SU-DHL-6 (cell line): ENCODE measurements around the gene SBSN.

Source experiments
- H2AFZ ChIP-seq: fragments of 200-600 bp; sonication (generic); 2 replicates; pipeline ENCODE4 v1.6.1; 2014; ENCODE audit warnings: low read depth, mild to moderate bottlenecking, moderate library complexity, mixed read lengths, antibody characterized with exemption, low read length; ENCODE audit not compliant: severe bottlenecking
- H3F3A ChIP-seq: fragments of 200-600 bp; shearing (Covaris generic); 2 replicates; pipeline ENCODE4 v1.6.0; 2016; ENCODE audit warnings: antibody characterized with exemption, mild to moderate bottlenecking; ENCODE audit not compliant: insufficient read depth
- H3K27ac ChIP-seq: fragments of 200-600 bp; sonication (generic); 2 replicates; pipeline ENCODE4 v1.5.1; 2016; ENCODE audit warnings: low read depth, mild to moderate bottlenecking, low read length, moderate library complexity, mixed read lengths
- H3K27me3 ChIP-seq: fragments of 200-600 bp; sonication (generic), shearing (Covaris generic); 2 replicates; pipeline ENCODE4 v1.6.0; 2014; ENCODE audit warnings: mild to moderate bottlenecking, low read length
- H3K36me3 ChIP-seq: fragments of 200-600 bp; sonication (generic); 2 replicates; pipeline ENCODE4 v1.6.1; 2014; ENCODE audit warnings: mild to moderate bottlenecking, low read length, mixed read lengths
- H3K4me2 ChIP-seq: fragments of 300-600, 200-600 bp; shearing (Covaris generic), sonication (generic); 2 replicates; pipeline ENCODE4 v1.6.0; 2014; ENCODE audit warnings: low read length, low read depth, mild to moderate bottlenecking; ENCODE audit not compliant: poor library complexity, severe bottlenecking
- H3K4me3 ChIP-seq: fragments of 200-600 bp; sonication (generic); 2 replicates; pipeline ENCODE4 v1.5.1; 2014; ENCODE audit warnings: antibody characterized with exemption, low read length, mild to moderate bottlenecking, mixed read lengths; ENCODE audit not compliant: insufficient read depth, poor library complexity, severe bottlenecking
- H3K79me2 ChIP-seq: fragments of 200-600 bp; sonication (generic); 2 replicates; pipeline ENCODE4 v1.6.1; 2014; ENCODE audit warnings: mild to moderate bottlenecking, low read length, moderate library complexity; ENCODE audit not compliant: insufficient read depth
- H3K9ac ChIP-seq: fragments of 200-600 bp; sonication (generic); 2 replicates; pipeline ENCODE4 v1.7.0; 2014; ENCODE audit warnings: mild to moderate bottlenecking, low read length
- H3K9me2 ChIP-seq: fragments of 200-600 bp; sonication (generic); replicated peaks from 2 replicates; pipeline ENCODE4 v1.6.1; 2014; ENCODE audit warnings: low read length; ENCODE audit not compliant: insufficient read depth
- H3K9me3 ChIP-seq: fragments of 200-600 bp; sonication (generic); 2 replicates; pipeline ENCODE4 v1.6.1; 2014; ENCODE audit warnings: low read length, mixed read lengths; ENCODE audit not compliant: insufficient read depth
- H4K20me1 ChIP-seq: fragments of 200-600 bp; sonication (generic); 2 replicates; pipeline ENCODE4 v1.6.1; 2014; ENCODE audit warnings: low read depth, mild to moderate bottlenecking, antibody characterized with exemption, low read length, moderate library complexity, mixed read lengths
- CTCF ChIP-seq: fragments of 200-600 bp; sonication (generic); IDR thresholded peaks from one replicate; pipeline ENCODE4 v1.5.1; 2017; ENCODE audit warnings: antibody characterized with exemption, mild to moderate bottlenecking, low read length, moderate library complexity; ENCODE audit not compliant: insufficient read depth, poor library complexity, severe bottlenecking
- EZH2phosphoT487 ChIP-seq: fragments of 200-600 bp; sonication (generic), shearing (Covaris generic); conservative IDR thresholded peaks from 2 replicates; pipeline ENCODE4 v1.6.1; 2018; ENCODE audit warnings: mild to moderate bottlenecking, antibody characterized with exemption, low read length, moderate library complexity, mixed read lengths

SBSN gene

GRCh38 chr19:35553385-35554000, 25.4 kb upstream of the SBSN start:
- no peak overlapping the region for H2AFZ ChIP-seq
- H4K20me1 ChIP-seq = no peaks in the 10 kb centered on the region
- no peaks in the 10 kb centered on the region for H3K9me3 ChIP-seq
- no peaks in the 10 kb centered on the region for H3K79me2 ChIP-seq
- no peaks in the 10 kb centered on the region for H3K9me2 ChIP-seq
- no peak overlapping the region for H3K4me3 ChIP-seq
- H3K4me2 ChIP-seq = no peak overlapping the region
- TF ChIP-seq EZH2phosphoT487 (no peak), CTCF (no peak)
- no peak overlapping the region for H3K27ac ChIP-seq
- no peaks in the 10 kb centered on the region for H3K36me3 ChIP-seq
- no peaks in the 10 kb centered on the region for H3F3A ChIP-seq
- H3K27me3 ChIP-seq = no peaks in the 10 kb centered on the region
- no peak overlapping the region for H3K9ac ChIP-seq

GRCh38 chr19:35552534-35553384, 24.6 kb upstream of the SBSN start:
- no peaks in the 10 kb centered on the region for H3K36me3 ChIP-seq
- no peak for TF ChIP-seq CTCF
- no peak for TF ChIP-seq EZH2phosphoT487
- H4K20me1 ChIP-seq = no peaks in the 10 kb centered on the region
- H3K4me2 ChIP-seq = no peak overlapping the region
- no peak overlapping the region for H3K9ac ChIP-seq
- no peaks in the 10 kb centered on the region for H3F3A ChIP-seq
- H3K9me2 ChIP-seq = no peaks in the 10 kb centered on the region
- H3K79me2 ChIP-seq = no peaks in the 10 kb centered on the region
- no peaks in the 10 kb centered on the region for H3K9me3 ChIP-seq
- no peak overlapping the region for H3K27ac ChIP-seq
- no peaks in the 10 kb centered on the region for H3K27me3 ChIP-seq
- H3K4me3 ChIP-seq = no peak overlapping the region
- no peak overlapping the region for H2AFZ ChIP-seq

GRCh38 chr19:35551091-35551810, 23.1 kb upstream of the SBSN start:
- no peaks in the 10 kb centered on the region for H3K27me3 ChIP-seq
- TF ChIP-seq EZH2phosphoT487 (no peak), CTCF (no peak)
- H3K27ac ChIP-seq = no peak overlapping the region
- H3K9me3 ChIP-seq = no peaks in the 10 kb centered on the region
- H3K9ac ChIP-seq = no peak overlapping the region
- H3K79me2 ChIP-seq = 0 out of 2 replicates have a peak, but pooled peaks cover 3% of the 10 kb centered on the region
- no peaks in the 10 kb centered on the region for H3K9me2 ChIP-seq
- H4K20me1 ChIP-seq = no peaks in the 10 kb centered on the region
- no peak overlapping the region for H3K4me3 ChIP-seq
- H3K36me3 ChIP-seq = no peaks in the 10 kb centered on the region
- H3F3A ChIP-seq = no peaks in the 10 kb centered on the region
- no peak overlapping the region for H3K4me2 ChIP-seq
- no peak overlapping the region for H2AFZ ChIP-seq
